ENCODE results near the gene GPR78.

GRCh38 chr4:8553991-8554405 lies 26.2 kb upstream of the GPR78 start:
- no peak for TF ChIP-seq CTCF (conservative IDR thresholded peaks at IDR 0.05 in 1 of 2, IDR thresholded peaks at IDR 0.05 in 1 of 2; ENCODE audit: low read depth in 1 of 2, low read length in 2 of 2)
- no peak for TF ChIP-seq EZH2 (IDR thresholded peaks at IDR 0.05; ENCODE audit: low read length, missing control alignments)

Measured in fibroblast of lung (primary cell).